ENCODE measurements around the gene CACNA1C.

CACNA1C gene

GRCh38 chr12:2258025-2258424 lies 205.2 kb downstream of the CACNA1C start:
- DNase-seq (ENCODE audit: low read depth): no peak

- DNase-seq (ENCODE audit: low read depth): no peak
Measured at GRCh38 chr12:2259369-2259768, 206.6 kb downstream of the CACNA1C start.

DNA sequence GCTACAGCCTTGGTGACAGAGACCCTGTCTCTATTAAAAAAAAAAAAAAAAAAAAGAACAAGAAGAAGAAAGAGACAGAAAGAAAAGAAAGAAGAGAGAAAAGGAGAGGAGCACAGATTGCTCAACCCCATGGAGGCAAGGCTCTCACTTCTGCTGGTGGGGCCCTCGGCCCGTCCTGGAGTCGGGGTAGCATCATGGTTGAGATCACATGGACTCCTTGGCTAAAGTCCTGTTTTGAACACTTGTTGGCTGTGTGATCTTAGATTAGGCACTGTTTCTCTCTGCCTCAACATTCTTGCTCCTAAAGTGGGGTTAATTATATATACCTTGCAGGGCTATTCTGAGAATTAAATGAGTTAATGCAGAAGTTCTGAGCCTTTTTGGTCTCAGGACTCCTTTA lies 207.7 kb downstream of the CACNA1C start:
- DNase-seq (ENCODE audit: low read depth): no peak

DNA sequence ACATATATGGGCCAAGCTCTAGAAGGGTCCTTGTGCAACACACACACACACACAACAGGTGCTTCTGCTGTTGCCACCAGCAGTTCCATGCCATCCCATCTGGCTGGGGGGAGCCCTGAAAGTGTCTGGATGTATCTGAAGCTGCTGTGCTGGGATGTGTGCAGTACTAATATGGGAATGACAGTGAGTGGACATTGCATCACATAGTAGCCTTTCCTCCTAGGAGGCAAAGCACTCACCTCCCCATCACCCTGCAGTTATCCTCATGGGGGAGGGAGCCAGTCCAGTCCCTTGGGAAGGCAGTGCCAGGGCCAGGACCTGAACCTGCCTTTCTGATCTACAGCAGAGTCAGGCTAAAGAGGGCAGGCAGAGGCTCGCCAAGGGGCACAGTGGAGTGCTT lies 208.9 kb downstream of the CACNA1C start:
- DNase-seq (ENCODE audit: low read depth): no peak

- no peak for DNase-seq (ENCODE audit: low read depth)
Measured at GRCh38 chr12:2262449-2262848, 209.7 kb downstream of the CACNA1C start.

DNA sequence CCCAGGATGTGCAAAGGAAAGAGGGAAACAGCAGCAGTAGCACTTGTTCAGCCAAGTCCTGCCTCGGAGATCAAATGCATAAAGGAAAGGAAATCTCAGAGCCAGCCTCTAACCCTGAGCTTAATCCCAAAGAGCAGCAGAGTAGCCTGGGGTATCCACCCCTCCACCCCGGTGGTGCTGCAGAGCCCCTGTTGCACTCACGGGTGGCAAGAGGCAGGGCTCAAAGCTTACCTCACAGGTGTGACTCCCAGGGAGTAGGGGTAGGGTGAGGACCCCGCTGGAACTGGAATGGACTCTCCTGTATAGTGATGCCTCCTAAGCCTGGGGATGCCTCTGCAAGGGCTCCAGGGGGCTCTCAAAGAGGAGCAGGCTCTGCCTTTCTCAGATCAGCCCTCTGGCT lies 211.1 kb downstream of the CACNA1C start:
- no peak for DNase-seq (ENCODE audit: low read depth)

DNA sequence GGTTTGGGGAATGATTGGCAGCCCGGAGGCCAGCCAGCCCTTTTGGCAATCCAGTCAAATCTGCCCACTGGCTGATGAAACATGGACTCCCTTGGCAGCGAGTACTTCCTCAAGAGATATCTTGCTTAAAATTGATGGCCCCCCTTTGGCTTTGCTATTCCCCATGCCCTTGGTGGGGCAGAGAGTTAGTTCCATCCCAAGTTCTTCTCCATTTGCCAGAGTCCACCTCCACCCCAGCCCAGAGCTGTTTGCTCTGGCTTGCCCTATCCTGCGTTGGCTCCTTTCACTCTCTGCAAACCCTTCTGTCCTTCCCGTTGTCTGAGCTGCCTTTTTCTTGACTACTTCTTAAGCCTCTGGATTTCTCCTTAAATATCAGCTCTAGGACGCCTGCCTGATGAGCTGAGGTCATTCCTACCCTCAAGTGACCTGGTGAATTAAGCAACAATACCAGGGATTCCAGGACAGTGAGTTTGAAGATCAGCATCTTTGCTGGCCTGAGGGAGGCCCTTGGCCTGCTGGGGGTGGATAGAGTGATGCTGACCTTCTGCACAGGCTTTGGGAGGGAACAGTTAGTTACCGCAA lies 212.0 kb downstream of the CACNA1C start:
- DNase-seq (ENCODE audit: low read depth): peak; percentile 98

DNA sequence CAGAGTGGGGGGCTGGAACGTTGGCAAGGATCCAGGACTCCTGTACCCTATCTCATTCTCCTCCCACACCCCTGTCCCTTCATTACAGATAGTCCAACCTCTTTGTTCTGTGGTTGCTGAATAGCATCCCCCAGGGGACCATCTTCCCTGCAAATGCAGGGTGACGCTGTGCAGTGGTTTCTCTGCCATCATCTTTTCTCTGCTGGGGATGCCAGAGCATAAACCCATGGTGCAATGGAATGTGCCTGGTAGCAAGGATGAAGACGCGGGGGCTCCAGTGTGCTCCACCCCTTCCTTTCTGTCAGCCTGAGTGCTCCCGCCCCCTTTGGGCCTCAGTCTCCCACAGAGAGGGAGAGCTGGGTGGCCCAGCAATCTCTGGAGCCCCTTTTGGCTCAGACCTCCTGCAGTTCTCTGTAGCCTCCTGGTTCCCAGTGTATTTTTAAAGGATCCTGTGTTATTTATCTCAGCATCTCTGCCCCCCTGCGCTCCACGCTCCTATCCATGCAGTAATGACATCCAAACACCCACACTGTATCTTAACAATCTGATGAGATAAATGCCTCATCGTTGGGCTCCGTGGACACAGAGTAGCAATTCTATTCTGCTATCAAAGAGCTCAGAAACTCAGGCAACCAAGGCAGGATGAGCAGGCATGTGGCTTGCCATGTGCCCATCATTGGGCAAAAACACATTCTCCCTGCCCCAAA lies 212.8 kb downstream of the CACNA1C start:
- DNase-seq (ENCODE audit: low read depth): no peak

DNA sequence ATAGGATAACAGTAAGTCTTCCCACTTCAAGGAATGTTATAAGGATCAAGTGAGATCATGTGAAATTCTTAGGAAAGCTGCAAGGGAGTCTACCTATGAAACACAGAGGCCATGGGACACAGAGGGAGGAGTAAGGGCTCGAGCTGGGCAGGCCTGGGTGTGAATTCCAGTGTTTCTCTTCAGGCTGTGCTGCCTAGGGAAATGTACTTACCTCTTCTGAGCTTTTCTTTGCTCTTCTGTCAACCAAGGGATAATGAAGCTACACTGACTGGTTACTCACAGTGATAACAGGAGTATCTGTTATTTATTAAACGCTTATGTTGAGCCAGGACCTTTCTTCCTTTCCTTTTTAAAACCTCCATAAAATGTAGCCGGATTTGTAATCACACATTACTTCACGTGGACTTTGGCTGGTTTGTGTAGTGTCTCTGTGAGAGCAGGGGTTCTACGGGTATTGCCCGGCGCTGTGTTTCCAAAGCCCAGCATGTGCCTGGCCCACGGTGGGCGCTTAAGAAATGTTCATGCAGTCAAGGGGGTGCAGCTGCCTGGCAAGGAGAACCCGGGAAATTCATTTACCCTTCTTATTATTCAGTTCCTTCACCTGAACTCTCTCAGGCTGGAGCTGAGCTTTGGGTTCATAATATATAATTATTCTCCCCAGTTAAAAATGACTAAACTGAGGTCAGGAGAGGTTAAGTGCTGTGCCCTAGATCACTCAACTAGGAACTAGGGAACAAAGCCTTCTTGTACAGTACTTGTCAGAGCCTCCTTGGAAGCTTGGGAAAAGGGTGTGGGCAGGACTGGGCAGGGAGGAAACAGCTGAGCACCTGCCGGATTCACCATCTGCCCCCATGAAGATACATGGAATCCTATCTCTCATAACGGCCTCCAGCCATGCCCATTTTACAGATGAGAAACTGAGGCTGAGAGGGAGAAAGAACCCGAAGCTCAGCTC lies 214.2 kb downstream of the CACNA1C start:
- DNase-seq (ENCODE audit: low read depth): no peak

DNA sequence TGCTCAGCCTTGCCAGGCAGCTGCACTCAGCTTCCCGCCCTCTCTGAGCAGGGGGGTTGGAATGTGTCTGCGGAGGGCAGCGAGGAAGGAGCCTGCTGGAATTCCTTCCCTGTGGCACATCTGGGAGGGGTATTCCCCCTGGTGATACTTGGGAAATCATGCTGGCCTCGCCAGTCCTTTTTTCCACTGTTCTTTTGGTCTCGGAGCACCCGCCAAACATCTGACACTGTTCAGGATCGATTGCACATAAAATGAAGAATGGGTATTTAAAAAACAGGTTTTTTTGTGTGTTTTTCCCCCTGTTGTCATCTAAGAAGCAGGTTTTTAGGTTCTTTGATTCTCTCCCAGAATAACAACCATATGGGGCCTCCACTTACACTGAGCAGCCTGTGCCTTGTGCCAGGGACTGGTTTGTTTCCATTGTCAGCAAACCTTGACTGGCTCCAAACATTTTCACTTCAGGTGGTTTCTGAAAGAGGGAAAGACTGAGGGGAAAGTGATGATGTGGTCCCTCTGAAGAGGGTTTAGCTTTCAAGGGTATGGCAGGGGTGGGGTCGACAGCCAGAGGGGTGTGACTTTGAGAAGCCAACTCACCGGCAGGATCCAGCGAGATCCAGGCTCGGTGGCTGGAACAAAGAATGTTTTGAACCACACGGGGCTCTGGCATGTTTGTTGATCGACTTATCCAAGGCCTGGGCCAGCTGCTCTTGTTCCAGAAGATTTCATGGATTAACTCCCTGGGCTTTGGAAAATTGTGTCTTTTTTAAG lies 215.1 kb downstream of the CACNA1C start:
- DNase-seq (ENCODE audit: low read depth): no peak

DNA sequence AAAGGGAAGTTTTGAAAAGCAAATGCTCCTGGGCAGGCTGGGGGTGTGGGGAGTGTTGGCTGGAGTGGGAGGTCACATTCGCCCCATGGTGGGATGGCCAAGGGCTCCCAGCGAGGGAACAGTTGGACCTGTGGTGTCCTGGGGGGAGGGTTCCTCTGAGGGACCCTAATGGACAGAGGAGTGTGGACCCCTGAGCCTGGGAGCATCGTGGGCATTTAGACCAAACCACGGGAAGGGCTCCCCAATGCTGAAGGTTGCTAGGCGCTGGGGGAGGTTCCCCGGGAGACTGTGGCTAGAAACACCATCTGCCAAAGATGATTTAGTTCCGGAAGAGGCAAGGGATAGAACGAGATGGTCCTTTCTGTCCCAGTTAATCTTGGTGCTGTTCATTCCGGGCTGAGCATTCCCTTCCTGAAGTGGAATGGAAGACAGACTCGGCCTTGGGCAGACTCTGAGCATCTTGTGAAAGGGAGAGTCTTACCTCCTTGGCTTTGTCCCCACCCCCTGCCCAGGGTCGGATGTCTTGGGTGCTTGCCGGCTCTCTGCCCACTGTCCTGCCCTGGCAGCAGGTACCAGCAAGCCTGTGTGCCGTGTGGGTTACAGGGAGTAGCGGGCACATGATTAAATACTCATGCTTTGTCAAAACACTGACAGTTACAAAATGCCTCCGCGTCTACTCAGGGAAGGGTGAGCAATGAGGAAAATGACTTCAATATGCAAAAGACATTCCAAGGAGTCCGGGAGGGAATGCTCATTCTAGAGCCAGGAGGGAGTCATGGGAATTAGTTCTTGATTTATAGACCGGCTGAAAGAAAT lies 215.9 kb downstream of the CACNA1C start:
- peak; percentile 85 for DNase-seq (ENCODE audit: low read depth)

- DNase-seq (ENCODE audit: low read depth): no peak
Measured at GRCh38 chr12:2270846-2271245, 218.1 kb downstream of the CACNA1C start.

DNA sequence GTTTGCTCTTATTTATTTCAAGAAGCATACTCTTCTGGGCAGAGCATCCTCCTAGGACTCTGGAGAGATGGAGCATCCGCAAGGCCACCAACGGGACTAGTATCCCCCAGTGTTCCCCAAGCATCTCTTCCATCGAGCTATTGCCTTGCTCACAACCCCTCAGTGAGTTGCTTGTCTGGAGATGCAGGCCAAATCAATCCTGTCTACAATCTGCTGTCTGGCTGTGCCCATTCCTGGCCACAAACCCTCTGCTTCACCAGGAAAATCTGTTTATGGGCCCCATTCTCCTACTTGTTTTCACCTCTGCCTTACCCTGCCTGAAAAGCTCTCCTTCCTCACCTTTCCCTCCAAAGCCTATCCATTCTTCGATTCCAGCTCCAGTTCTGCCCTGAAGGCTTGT lies 219.2 kb downstream of the CACNA1C start:
- DNase-seq (ENCODE audit: low read depth): no peak

DNA sequence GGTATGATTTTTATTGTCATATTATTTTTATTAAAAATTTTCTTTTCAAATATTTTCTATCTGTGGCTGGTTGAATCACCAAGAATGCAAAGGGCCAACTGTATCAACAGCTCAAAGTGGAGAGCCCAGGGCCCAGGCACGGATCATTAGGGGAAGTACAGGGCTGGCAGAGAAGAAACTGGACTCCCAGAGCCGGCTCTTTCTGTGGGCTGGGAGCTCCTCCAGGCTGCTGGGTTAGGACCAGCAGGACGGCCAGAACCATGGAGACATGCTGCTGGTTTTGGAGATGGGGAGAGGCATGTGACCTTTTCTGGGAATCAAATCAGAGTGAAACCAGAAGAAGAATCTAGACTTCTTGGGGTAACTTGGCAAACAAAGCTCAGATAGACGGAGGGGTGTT lies 220.5 kb downstream of the CACNA1C start:
- no peak for DNase-seq (ENCODE audit: low read depth)

DNA sequence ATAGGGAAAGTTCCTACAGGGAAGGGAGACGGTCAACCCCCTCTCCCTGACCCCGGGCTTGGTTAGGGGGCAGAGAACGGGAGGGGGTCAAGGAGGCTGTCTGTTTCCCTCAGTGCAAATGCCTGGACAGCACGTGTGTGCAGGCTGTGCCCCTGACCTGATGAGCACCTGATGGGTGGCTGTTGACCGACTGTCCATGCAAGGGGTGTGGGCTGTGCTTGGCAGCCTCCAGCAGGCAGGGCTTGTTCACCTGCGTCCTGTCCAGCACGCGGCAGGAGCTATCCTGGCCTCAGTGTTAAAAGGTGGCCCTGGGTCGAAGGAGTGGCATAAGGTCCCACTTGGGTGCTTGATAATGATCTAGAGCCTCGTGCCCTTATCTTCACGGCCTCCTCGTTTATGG lies 221.0 kb downstream of the CACNA1C start:
- DNase-seq (ENCODE audit: low read depth): no peak

DNA sequence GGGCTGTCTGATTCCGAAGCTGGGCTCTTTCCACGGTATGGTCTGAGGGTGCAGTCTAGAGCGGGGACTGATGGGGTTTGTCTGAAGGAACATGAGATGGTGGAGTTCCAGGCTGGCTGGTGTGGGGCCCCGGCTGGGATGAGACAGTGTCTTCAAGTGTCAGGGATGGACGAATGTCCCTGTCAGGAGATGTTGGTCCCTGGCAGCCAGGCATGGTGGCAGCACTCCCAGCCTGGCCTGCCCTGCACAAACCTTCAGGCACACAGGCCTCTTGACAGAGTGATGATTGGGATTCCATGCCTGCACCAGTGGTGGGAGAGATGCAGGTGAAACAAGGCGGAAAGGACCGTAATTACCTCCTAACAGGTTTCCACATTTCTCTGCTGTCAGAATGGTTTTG lies 221.9 kb downstream of the CACNA1C start:
- no peak for DNase-seq (ENCODE audit: low read depth)

- DNase-seq (ENCODE audit: low read depth): no peak
Measured at GRCh38 chr12:2276288-2277033, 223.7 kb downstream of the CACNA1C start.

DNA sequence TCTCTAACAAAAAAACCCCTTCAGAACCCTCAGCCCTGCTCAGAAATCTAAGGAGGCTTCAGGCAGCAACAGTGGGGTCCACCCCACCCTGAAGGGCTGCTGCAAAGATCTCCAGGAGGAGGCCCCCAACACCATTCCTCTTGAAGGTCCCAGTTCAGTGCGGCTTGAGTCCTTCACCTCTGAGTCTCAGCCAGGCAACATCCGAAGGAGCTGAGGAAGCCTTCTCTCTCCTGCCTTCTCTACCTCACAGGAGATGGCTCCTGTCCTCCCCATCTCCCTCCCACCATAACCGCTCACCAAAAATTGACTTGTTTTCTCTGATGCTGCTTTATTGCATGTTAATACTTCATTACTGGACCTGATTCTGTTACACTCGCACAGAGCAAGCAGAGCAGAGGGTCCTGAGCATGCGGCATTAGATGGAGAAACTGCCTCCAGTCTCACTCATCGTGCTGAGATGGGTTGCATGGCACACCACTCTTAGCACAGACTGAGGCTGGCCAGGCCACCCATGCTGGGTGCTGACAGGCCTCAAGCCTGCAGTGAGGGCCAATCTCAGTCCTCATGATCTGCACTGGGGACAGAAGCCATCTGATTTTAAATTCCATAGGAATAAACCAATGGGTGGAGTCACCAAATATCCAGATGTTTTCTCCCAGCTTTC lies 224.8 kb downstream of the CACNA1C start:
- no peak for DNase-seq (ENCODE audit: low read depth)

- no peak for DNase-seq (ENCODE audit: low read depth)
Measured at GRCh38 chr12:2281446-2281845, 228.7 kb downstream of the CACNA1C start.

- DNase-seq (ENCODE audit: low read depth): no peak
Measured at GRCh38 chr12:2282318-2282717, 229.5 kb downstream of the CACNA1C start.

Data from GM04503 (cell line).